HG03439 (cell line): Measurements from ENCODE around the gene TXNDC11.

Source experiments
- ATAC-seq: cut with Tn5 transposase; IDR thresholded peaks from one replicate; pipeline ENCODE4 v1.9.1; 2021; ENCODE audit warnings: mild to moderate bottlenecking, moderate library complexity; ENCODE audit not compliant: unreplicated experiment

The TXNDC11 gene

GRCh38 chr16:11752856-11753255 lies 10.2 kb upstream of the TXNDC11 start:
- no peak for ATAC-seq

GRCh38 chr16:11750056-11750455 lies 7.4 kb upstream of the TXNDC11 start:
- no peak for ATAC-seq

DNA sequence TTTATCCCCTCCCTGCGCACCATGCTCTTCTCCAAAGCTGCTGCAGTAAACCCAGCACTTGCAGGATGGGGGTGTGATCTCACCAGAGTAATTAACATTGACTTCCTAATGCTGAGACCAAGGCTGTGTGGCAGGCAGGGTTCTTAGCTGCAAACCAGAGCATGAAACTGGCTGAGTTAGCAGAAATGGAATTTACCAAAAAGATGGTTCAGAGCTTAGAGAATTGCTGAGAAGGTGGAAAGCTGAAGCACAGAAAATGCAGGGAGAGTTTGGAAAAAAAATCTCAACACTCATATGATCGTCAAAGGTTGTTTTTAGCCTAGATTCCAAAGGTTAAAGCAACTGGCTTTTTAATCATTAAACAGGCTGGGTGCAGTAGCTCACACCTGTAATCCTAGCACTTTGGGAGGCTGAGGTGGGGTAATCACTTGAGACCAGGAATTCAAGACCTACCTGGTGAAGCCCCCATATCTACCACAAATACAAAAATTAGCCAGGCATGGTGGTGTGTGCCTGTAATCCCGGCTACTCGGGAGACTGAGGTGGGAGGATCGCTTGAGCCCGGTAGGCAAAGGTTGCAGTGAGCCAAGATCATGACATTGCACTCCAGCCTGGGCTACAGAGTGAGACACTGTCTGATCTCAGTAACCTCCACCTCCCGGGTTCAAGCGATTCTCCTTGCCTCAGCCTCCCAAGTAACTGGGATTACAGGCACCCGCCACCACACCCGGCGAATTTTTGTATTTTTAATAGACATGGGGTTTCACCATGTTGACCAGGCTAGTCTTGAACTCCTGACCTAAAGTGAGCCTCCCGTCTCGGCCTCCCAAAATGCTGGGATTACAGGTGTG lies 6.0 kb upstream of the TXNDC11 start:
- no peak for ATAC-seq

GRCh38 chr16:11747949-11748403 lies 5.3 kb upstream of the TXNDC11 start:
- no peak for ATAC-seq

DNA sequence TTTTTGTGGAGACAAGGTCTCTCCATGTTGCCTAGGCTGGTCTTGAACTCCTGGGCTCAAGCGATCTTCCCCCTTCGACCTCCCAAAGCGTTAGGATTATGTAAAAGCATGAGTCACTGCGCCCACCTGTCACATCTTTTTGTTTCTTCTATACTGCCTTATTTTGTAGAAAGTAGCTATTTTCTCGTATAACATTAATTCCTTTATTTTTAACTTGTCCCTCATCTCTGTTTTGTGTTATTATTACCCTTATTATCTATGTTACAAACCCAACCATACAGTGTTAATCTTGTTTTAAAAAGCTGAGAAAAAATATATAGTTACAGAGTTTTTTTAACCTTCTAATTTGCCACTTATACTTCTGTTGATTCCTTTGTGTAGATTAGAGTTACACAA lies 1.4 kb upstream of the TXNDC11 start:
- ATAC-seq = no peak

- ATAC-seq = no peak
Observed at GRCh38 chr16:11743308-11744074, 834 bp upstream of the TXNDC11 start.

GRCh38 chr16:11742093-11742535 lies 543 bp downstream of the TXNDC11 start:
- ATAC-seq = peak; percentile 23

GRCh38 chr16:11740567-11740966 lies 2.1 kb downstream of the TXNDC11 start:
- ATAC-seq = no peak

GRCh38 chr16:11738742-11739544 lies 3.7 kb downstream of the TXNDC11 start:
- ATAC-seq = no peak

GRCh38 chr16:11737713-11738112 lies 4.9 kb downstream of the TXNDC11 start:
- ATAC-seq = no peak

DNA sequence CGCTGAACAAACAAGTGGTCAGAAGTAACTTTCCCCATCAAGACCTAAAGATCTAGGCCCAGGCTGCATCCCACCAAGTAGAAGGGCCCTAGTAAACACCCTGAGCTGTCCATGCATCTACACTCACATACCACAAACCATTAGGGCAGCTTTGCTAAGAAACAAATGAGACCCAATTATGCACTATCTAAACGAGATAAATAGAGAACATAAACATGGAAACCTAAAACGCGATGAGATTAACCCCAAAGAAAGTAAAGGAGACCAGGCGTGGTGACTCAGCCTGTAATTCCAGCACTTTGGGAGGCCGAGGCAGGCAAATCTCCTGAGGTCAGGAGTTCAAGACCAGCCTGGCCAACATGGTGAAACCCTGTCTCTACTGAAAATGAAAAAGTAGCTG lies 5.8 kb downstream of the TXNDC11 start:
- no peak for ATAC-seq

DNA sequence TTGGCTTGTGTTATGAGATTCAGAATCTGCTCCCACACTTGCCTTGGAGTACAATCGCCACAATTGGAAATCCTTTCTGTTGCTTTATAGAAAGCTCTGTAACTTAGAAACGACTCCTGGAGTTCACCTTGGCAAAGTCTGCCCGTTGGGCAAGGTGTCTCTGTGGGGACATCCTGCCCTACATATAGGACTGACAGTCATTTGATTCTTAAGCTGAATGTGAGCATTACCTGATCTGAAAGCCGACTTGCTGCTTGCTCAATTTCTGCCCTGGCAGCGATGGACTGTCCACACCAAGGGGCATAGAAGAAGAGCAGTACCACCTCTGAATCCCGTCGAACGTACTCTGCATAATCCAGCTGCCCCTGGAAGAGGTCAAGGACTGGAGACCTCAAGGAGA lies 6.9 kb downstream of the TXNDC11 start:
- ATAC-seq = no peak

DNA sequence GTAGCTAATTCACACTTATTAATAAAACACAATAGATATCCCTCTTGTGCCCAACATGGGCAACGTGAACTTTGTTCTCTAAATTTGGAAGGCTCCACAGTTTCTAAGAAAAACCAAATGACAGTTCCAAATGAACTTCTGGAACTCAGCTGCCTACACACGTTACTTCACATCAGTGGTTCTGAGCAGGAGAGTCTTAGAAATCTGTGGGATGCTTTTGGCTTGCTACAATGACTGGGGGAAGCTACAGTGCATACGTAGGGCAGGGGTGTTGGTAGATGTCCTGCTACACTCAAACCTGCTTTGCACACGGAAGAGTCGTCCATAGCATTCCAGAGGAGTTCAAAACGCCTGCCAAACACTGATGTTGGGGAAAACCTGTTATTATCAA lies 8.0 kb downstream of the TXNDC11 start:
- ATAC-seq = no peak

GRCh38 chr16:11734025-11734652 lies 8.5 kb downstream of the TXNDC11 start:
- no peak for ATAC-seq

DNA sequence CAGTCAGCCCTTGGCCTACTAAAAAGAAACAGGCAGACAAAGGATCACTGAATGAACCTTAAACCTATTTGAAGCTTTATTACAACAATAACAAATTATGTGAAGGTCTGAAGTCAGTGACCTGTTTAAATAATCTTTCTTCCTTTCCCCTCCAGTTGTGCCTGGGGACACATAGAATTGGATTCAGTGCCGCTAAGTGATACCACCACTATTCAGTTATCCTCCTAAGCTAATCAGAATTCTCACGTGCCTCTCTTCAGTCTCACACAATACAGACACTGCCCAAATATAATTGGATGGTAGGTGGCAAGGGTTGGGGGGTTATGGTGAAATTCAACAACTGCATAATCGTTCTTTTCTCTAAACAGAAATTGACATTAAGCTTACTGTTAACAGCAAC lies 11.4 kb downstream of the TXNDC11 start:
- ATAC-seq = no peak

DNA sequence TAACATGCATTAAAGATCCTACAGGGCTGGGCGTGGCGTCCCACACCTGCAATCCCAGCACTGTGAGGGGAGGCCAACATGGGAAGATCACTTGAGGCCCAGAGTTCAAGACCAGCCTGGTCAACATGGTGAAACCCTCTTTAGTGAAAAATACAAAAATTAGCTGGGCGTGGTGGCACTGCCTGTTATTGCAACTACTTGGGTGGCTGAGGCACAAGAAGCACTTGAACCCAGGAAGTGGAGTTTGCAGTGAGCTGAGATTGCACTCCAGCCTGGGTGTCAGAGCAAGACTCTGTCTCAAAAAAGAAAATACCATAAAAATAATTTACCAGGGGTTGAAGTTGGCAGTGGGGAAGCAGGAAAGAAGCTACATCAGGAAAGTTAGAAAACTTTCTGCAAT lies 12.9 kb downstream of the TXNDC11 start:
- no peak for ATAC-seq

DNA sequence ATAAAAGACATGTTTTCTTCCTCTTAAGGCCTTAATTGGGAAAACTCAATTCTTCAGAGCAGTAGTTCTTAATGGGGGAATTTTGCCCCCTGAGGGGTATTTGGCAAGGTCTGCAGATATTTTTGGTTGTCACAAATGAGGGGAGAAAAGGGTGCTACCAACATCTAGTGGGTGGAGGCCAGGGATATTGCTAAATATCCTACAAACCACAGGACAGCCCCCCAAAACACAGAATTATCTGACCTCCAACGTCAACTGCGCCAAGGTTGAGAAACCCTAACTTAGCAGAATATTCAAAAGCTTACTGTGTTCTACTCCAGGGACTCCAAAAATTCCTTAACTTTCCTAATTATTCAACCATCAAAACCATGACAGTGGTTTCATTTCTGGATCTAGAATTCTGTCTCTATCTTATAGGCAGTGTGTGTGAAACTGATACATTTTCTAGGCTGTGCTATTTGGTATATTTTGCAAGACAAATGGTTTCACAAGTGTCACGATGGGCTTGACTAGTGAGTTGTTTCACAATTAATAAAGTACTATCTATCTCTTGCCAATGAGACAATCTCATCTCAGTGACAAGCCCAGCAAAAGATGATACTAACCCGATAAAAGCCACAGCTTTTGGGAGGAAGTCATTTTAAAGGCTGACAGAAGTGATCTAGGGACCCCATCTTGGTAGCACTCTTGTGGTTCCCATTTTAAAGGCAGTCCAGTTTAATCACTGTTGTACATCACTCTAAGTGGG lies 14.7 kb downstream of the TXNDC11 start:
- ATAC-seq = no peak

DNA sequence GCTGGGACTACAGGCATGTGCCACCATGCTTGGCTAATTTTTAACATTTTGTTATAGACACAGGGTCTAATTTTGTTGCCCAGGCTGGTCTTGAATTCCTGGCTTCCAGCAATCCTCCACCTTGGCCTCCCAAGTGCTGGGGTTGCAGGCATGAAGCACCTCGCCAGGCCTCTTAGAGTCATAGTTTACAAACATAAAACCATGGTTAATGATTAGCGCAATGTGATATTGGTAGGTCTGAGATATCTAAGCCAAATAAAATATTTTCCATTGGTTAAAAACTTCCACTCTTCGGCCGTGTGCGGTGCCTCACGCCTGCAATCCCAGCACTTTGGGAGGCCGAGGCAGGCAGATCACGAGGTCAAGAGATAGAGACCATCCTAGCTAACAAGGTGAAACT lies 16.6 kb downstream of the TXNDC11 start:
- ATAC-seq = no peak

DNA sequence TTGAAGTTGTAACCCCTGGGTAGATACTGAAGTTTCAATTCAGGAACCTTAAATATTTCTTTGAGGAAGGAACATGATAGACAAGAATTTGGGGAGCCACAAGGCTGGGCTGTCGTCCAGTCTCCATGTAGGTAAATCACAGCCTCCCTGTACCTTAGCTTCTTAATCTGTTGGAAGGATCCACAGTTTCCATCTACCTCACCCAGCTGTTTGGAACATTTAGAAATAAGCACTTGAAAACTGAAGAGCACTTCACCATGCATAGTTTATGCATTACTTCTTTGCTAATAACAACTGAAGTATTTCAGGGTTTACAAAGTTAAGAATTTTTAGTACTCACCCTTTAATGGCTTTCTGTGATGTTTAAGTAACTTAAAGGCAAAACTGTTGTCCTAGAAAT lies 17.2 kb downstream of the TXNDC11 start:
- no peak for ATAC-seq

DNA sequence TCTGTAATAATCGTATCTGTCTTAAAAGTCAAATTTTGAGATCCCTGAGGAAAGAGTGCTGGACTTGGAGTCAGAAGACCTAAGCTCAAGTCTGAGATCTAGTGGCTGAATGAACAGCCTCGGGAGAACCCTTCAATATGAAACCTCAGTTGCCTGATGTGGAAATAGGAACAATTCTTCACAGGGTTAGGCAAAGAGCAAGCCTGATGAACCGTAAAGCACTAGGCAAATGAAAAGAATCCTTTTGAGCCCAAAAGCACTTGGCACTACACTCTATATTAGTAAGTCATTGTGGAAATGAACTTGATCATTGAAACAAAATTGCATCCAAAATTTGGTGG lies 20.2 kb downstream of the TXNDC11 start:
- no peak for ATAC-seq
